H1 (cell line): ENCODE results near the gene LRRC3C. TPM values are rescaled to one million over a fixed set of nuclear protein-coding genes. Genes with fewer than 3 reads are reported as not detected.

Source experiments
- polyA plus RNA-seq, 7 experiments: library from polyadenylated mRNA; depleted of rRNA in 3 of 7; stranded (reverse) in 5 of 7; unstranded in 2 of 7; fragments of >200 nt in 5 of 7; fragments of 200-250 nt in 2 of 7; gene quantifications; 1 replicate in 5 of 7; 2 replicates in 1 of 7; 4 replicates in 1 of 7; pipeline versions ENCODE4 v1.2.1 to v1.2.3, GENCODE V29; 2011 to 2013; ENCODE audit warnings: missing spikeins in 2 of 7, mixed read lengths in 2 of 7
- total RNA-seq: library from RNA; stranded (reverse); fragmentation: NEBNext Ultra II Directional; extraction: Animal tissue kit (Norgen Biotek cat#: 25700); gene quantifications from 2 replicates; pipeline ENCODE4 v1.2.1, GENCODE V29; 2021
- TF ChIP-seq, protein P1 (sequence below): fragments of 300-600 bp; sonication (generic); IDR thresholded peaks from 2 replicates; pipeline ENCODE4 v1.7.1; 2012; ENCODE audit warnings: low read length, moderate library complexity, mild to moderate bottlenecking, inconsistent platforms; ENCODE audit not compliant: insufficient replicate concordance

Gene LRRC3C
- total and polyA plus RNA-seq, 2 of the 8 experiments (the other 6 are each of a cell fraction or from before 2014, with no cell fraction given), result not detected

- TF ChIP-seq, protein P1, sequence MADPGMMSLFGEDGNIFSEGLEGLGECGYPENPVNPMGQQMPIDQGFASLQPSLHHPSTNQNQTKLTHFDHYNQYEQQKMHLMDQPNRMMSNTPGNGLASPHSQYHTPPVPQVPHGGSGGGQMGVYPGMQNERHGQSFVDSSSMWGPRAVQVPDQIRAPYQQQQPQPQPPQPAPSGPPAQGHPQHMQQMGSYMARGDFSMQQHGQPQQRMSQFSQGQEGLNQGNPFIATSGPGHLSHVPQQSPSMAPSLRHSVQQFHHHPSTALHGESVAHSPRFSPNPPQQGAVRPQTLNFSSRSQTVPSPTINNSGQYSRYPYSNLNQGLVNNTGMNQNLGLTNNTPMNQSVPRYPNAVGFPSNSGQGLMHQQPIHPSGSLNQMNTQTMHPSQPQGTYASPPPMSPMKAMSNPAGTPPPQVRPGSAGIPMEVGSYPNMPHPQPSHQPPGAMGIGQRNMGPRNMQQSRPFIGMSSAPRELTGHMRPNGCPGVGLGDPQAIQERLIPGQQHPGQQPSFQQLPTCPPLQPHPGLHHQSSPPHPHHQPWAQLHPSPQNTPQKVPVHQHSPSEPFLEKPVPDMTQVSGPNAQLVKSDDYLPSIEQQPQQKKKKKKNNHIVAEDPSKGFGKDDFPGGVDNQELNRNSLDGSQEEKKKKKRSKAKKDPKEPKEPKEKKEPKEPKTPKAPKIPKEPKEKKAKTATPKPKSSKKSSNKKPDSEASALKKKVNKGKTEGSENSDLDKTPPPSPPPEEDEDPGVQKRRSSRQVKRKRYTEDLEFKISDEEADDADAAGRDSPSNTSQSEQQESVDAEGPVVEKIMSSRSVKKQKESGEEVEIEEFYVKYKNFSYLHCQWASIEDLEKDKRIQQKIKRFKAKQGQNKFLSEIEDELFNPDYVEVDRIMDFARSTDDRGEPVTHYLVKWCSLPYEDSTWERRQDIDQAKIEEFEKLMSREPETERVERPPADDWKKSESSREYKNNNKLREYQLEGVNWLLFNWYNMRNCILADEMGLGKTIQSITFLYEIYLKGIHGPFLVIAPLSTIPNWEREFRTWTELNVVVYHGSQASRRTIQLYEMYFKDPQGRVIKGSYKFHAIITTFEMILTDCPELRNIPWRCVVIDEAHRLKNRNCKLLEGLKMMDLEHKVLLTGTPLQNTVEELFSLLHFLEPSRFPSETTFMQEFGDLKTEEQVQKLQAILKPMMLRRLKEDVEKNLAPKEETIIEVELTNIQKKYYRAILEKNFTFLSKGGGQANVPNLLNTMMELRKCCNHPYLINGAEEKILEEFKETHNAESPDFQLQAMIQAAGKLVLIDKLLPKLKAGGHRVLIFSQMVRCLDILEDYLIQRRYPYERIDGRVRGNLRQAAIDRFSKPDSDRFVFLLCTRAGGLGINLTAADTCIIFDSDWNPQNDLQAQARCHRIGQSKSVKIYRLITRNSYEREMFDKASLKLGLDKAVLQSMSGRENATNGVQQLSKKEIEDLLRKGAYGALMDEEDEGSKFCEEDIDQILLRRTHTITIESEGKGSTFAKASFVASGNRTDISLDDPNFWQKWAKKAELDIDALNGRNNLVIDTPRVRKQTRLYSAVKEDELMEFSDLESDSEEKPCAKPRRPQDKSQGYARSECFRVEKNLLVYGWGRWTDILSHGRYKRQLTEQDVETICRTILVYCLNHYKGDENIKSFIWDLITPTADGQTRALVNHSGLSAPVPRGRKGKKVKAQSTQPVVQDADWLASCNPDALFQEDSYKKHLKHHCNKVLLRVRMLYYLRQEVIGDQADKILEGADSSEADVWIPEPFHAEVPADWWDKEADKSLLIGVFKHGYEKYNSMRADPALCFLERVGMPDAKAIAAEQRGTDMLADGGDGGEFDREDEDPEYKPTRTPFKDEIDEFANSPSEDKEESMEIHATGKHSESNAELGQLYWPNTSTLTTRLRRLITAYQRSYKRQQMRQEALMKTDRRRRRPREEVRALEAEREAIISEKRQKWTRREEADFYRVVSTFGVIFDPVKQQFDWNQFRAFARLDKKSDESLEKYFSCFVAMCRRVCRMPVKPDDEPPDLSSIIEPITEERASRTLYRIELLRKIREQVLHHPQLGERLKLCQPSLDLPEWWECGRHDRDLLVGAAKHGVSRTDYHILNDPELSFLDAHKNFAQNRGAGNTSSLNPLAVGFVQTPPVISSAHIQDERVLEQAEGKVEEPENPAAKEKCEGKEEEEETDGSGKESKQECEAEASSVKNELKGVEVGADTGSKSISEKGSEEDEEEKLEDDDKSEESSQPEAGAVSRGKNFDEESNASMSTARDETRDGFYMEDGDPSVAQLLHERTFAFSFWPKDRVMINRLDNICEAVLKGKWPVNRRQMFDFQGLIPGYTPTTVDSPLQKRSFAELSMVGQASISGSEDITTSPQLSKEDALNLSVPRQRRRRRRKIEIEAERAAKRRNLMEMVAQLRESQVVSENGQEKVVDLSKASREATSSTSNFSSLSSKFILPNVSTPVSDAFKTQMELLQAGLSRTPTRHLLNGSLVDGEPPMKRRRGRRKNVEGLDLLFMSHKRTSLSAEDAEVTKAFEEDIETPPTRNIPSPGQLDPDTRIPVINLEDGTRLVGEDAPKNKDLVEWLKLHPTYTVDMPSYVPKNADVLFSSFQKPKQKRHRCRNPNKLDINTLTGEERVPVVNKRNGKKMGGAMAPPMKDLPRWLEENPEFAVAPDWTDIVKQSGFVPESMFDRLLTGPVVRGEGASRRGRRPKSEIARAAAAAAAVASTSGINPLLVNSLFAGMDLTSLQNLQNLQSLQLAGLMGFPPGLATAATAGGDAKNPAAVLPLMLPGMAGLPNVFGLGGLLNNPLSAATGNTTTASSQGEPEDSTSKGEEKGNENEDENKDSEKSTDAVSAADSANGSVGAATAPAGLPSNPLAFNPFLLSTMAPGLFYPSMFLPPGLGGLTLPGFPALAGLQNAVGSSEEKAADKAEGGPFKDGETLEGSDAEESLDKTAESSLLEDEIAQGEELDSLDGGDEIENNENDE, result no peak
Observed at GRCh38 chr17:39979893-39980350, 52.4 kb downstream of the LRRC3C start (continued).
